Effector memory CD4-positive, alpha-beta T cell (primary cell): ENCODE data around the gene GPRIN2.
"Not testable (repeated sequence)": the region's sequence is repeated elsewhere in the genome, so short reads cannot be mapped to it uniquely, and the experiment has no call there.

Experiments
- DNase-seq, 3 donors: peaks; one replicate each; pipeline ENCODE4 v3.0.0-alpha.2; 2020
- H3K27ac ChIP-seq: 2 replicates; pipeline ENCODE4 v1.7.0; 2013; ENCODE audit warnings: mild to moderate bottlenecking, low read length, moderate library complexity; ENCODE audit not compliant: insufficient read depth, poor library complexity, severe bottlenecking
- H3K27me3 ChIP-seq: replicated peaks from 2 replicates; pipeline ENCODE4 v1.7.0; 2013; ENCODE audit warnings: mild to moderate bottlenecking, low read length; ENCODE audit not compliant: insufficient read depth, control insufficient read depth, poor library complexity, severe bottlenecking
- H3K36me3 ChIP-seq: 2 replicates; pipeline ENCODE4 v1.7.0; 2013; ENCODE audit warnings: mild to moderate bottlenecking, low read length, moderate library complexity; ENCODE audit not compliant: control insufficient read depth, insufficient read depth
- H3K4me1 ChIP-seq: 2 replicates; pipeline ENCODE4 v1.7.0; 2013; ENCODE audit warnings: low read length, mild to moderate bottlenecking; ENCODE audit not compliant: control insufficient read depth, insufficient read depth, poor library complexity, severe bottlenecking
- H3K4me3 ChIP-seq: 2 replicates; pipeline ENCODE4 v1.7.0; 2013; ENCODE audit warnings: low read length, low read depth, mild to moderate bottlenecking; ENCODE audit not compliant: insufficient read depth, poor library complexity, severe bottlenecking
- H3K9me3 ChIP-seq: 2 replicates; pipeline ENCODE4 v1.7.0; 2013; ENCODE audit warnings: mild to moderate bottlenecking, low read length, moderate library complexity; ENCODE audit not compliant: control insufficient read depth

Gene GPRIN2

GRCh38 chr10:46585246-46585645 lies 28.8 kb upstream of the GPRIN2 start:
- DNase-seq, H3K27ac ChIP-seq: not testable (repeated sequence)

GRCh38 chr10:46584196-46584595 lies 27.7 kb upstream of the GPRIN2 start:
- H3K36me3 ChIP-seq, H3K9me3 ChIP-seq, H3K27ac ChIP-seq, DNase-seq, H3K4me1 ChIP-seq, H3K27me3 ChIP-seq, H3K4me3 ChIP-seq: not testable (repeated sequence)

More at GRCh38 chr10:46585246-46585645, 28.8 kb upstream of the GPRIN2 start:
- not testable (repeated sequence) for H3K4me1 ChIP-seq, H3K27me3 ChIP-seq, H3K36me3 ChIP-seq, H3K9me3 ChIP-seq, H3K4me3 ChIP-seq

- H3K36me3 ChIP-seq, H3K27ac ChIP-seq, H3K9me3 ChIP-seq, H3K27me3 ChIP-seq, DNase-seq, H3K4me3 ChIP-seq, H3K4me1 ChIP-seq: not testable (repeated sequence)
Observed at GRCh38 chr10:46582568-46582967, 26.1 kb upstream of the GPRIN2 start.

GRCh38 chr10:46581997-46582396 lies 25.5 kb upstream of the GPRIN2 start:
- H3K9me3 ChIP-seq, DNase-seq, H3K4me3 ChIP-seq, H3K4me1 ChIP-seq, H3K27ac ChIP-seq, H3K36me3 ChIP-seq, H3K27me3 ChIP-seq: not testable (repeated sequence)

- not testable (repeated sequence) for H3K27ac ChIP-seq, H3K27me3 ChIP-seq, H3K36me3 ChIP-seq, H3K4me1 ChIP-seq, DNase-seq, H3K9me3 ChIP-seq, H3K4me3 ChIP-seq
Observed at GRCh38 chr10:46579378-46579777, 22.9 kb upstream of the GPRIN2 start.

GRCh38 chr10:46578474-46579178 lies 22.2 kb upstream of the GPRIN2 start, which contains the start of gene SYT15:
TSS of gene SYT15 (plus strand) at chr10:46579128. CDS start at chr10:46579169, 41 bp downstream.
- H3K27ac ChIP-seq, H3K36me3 ChIP-seq, H3K4me3 ChIP-seq, DNase-seq, H3K27me3 ChIP-seq, H3K9me3 ChIP-seq, H3K4me1 ChIP-seq: not testable (repeated sequence)

- H3K4me3 ChIP-seq, H3K36me3 ChIP-seq, H3K27me3 ChIP-seq, DNase-seq, H3K27ac ChIP-seq, H3K9me3 ChIP-seq, H3K4me1 ChIP-seq: not testable (repeated sequence)
Observed at GRCh38 chr10:46577624-46578473, 21.4 kb upstream of the GPRIN2 start.

- H3K9me3 ChIP-seq, H3K27ac ChIP-seq, DNase-seq, H3K4me3 ChIP-seq, H3K36me3 ChIP-seq, H3K4me1 ChIP-seq, H3K27me3 ChIP-seq: not testable (repeated sequence)
Observed at GRCh38 chr10:46573884-46574283, 17.4 kb upstream of the GPRIN2 start.

GRCh38 chr10:46573314-46573713 lies 16.9 kb upstream of the GPRIN2 start:
- not testable (repeated sequence) for H3K36me3 ChIP-seq, H3K27me3 ChIP-seq, H3K27ac ChIP-seq, H3K4me1 ChIP-seq, DNase-seq, H3K4me3 ChIP-seq, H3K9me3 ChIP-seq

- H3K9me3 ChIP-seq, H3K4me1 ChIP-seq, H3K27me3 ChIP-seq, H3K4me3 ChIP-seq, DNase-seq, H3K36me3 ChIP-seq, H3K27ac ChIP-seq: not testable (repeated sequence)
Observed at GRCh38 chr10:46572765-46573164, 16.3 kb upstream of the GPRIN2 start.
